Measurements from ENCODE around the gene ARL15. TPM values are rescaled to one million over a fixed set of nuclear protein-coding genes. Genes with fewer than 3 reads are reported as not detected.

The ARL15 gene
- polyA plus RNA-seq, 1 donor = 24.7 TPM

GRCh38 chr5:54251981-54252380 lies 58.4 kb downstream of the ARL15 start:
- DNase-seq (ENCODE audit: low read depth) = no peak

- no peak for DNase-seq (ENCODE audit: low read depth)
Measured at GRCh38 chr5:54249210-54250028, 61.0 kb downstream of the ARL15 start.

GRCh38 chr5:54247226-54247625 lies 63.1 kb downstream of the ARL15 start:
- DNase-seq (ENCODE audit: low read depth) = no peak

- no peak for DNase-seq (ENCODE audit: low read depth)
Measured at GRCh38 chr5:54243483-54244080, 66.8 kb downstream of the ARL15 start.

- no peak for DNase-seq (ENCODE audit: low read depth)
Measured at GRCh38 chr5:54242297-54242696, 68.1 kb downstream of the ARL15 start.

GRCh38 chr5:54234304-54234933 lies 76.0 kb downstream of the ARL15 start:
- DNase-seq (ENCODE audit: low read depth) = no peak

GRCh38 chr5:54230936-54231685 lies 79.3 kb downstream of the ARL15 start:
- no peak for DNase-seq (ENCODE audit: low read depth)

- DNase-seq (ENCODE audit: low read depth) = no peak
Measured at GRCh38 chr5:54229041-54229780, 81.2 kb downstream of the ARL15 start.

- DNase-seq (ENCODE audit: low read depth) = no peak
Measured at GRCh38 chr5:54227759-54228158, 82.6 kb downstream of the ARL15 start.

GRCh38 chr5:54227109-54227508 lies 83.3 kb downstream of the ARL15 start:
- DNase-seq (ENCODE audit: low read depth) = no peak

- DNase-seq (ENCODE audit: low read depth) = no peak
Measured at GRCh38 chr5:54226215-54226614, 84.2 kb downstream of the ARL15 start.

- DNase-seq (ENCODE audit: low read depth) = no peak
Measured at GRCh38 chr5:54224103-54224826, 86.1 kb downstream of the ARL15 start.

GRCh38 chr5:54222336-54222735 lies 88.0 kb downstream of the ARL15 start:
- no peak for DNase-seq (ENCODE audit: low read depth)

- DNase-seq (ENCODE audit: low read depth) = no peak
Measured at GRCh38 chr5:54221135-54221534, 89.2 kb downstream of the ARL15 start.

GRCh38 chr5:54220230-54221040 lies 89.9 kb downstream of the ARL15 start:
- DNase-seq (ENCODE audit: low read depth) = no peak

- DNase-seq (ENCODE audit: low read depth) = peak; percentile 82
Measured at GRCh38 chr5:54217826-54218503, 92.4 kb downstream of the ARL15 start.

- no peak for DNase-seq (ENCODE audit: low read depth)
Measured at GRCh38 chr5:54215233-54215736, 95.1 kb downstream of the ARL15 start.

- DNase-seq (ENCODE audit: low read depth) = no peak
Measured at GRCh38 chr5:54214722-54215121, 95.7 kb downstream of the ARL15 start.

GRCh38 chr5:54212331-54212730 lies 98.0 kb downstream of the ARL15 start:
- DNase-seq (ENCODE audit: low read depth) = no peak
